GM23338 (cell line): ENCODE measurements around the gene CETP. TPM values are rescaled to one million over a fixed set of nuclear protein-coding genes. Genes with fewer than 3 reads are reported as not detected.

Experiments
- ATAC-seq: fragments of 200-7000 bp; cut with Tn5 transposase; 3 replicates; pipeline ENCODE4 v1.9.1; 2020
- DNase-seq: peaks from one replicate; pipeline ENCODE4 v3.0.0-alpha.2; 2015; ENCODE audit warnings: low spot score
- H2AFZ ChIP-seq: fragments of 200-600 bp; sonication (generic); 2 replicates; pipeline ENCODE4 v1.8.0; 2016; ENCODE audit warnings: antibody characterized with exemption, mild to moderate bottlenecking, moderate library complexity
- H3F3A ChIP-seq: fragments of 200-600 bp; sonication (generic); replicated peaks from 2 replicates; pipeline ENCODE4 v1.8.0; 2017; ENCODE audit warnings: antibody characterized with exemption, mixed run types, low read depth
- H3K27ac ChIP-seq: fragments of 200-600 bp; sonication (generic); 2 replicates; pipeline ENCODE4 v1.6.1; 2016; ENCODE audit warnings: low read depth
- H3K27me3 ChIP-seq: fragments of 200-600 bp; sonication (generic); 2 replicates; pipeline ENCODE4 v1.8.0; 2016; ENCODE audit warnings: mild to moderate bottlenecking, mixed run types, moderate library complexity; ENCODE audit not compliant: insufficient read depth
- H3K36me3 ChIP-seq: fragments of 200-600 bp; sonication (generic); 2 replicates; pipeline ENCODE4 v1.8.0; 2016; ENCODE audit warnings: mild to moderate bottlenecking; ENCODE audit not compliant: insufficient read depth
- H3K4me1 ChIP-seq: fragments of 200-600 bp; sonication (generic); 2 replicates; pipeline ENCODE4 v1.8.0; 2016; ENCODE audit warnings: mild to moderate bottlenecking, moderate library complexity; ENCODE audit not compliant: insufficient read depth
- H3K4me2 ChIP-seq: fragments of 200-600 bp; sonication (generic); 2 replicates; pipeline ENCODE4 v1.7.1; 2017; ENCODE audit warnings: mixed run types
- H3K4me3 ChIP-seq: fragments of 200-600 bp; sonication (generic); 2 replicates; pipeline ENCODE4 v1.6.1; 2016; ENCODE audit warnings: mixed run types
- H3K79me2 ChIP-seq: fragments of 200-600 bp; sonication (generic); replicated peaks from 2 replicates; pipeline ENCODE4 v1.8.0; 2017; ENCODE audit warnings: mild to moderate bottlenecking; ENCODE audit not compliant: insufficient read depth
- H3K9me2 ChIP-seq: fragments of 200-600 bp; sonication (generic); 2 replicates; pipeline ENCODE4 v1.8.0; 2017; ENCODE audit not compliant: insufficient read depth
- H4K20me1 ChIP-seq: fragments of 200-600 bp; sonication (generic); replicated peaks from 2 replicates; pipeline ENCODE4 v1.8.0; 2017; ENCODE audit warnings: mild to moderate bottlenecking; ENCODE audit not compliant: insufficient read depth
- H3K27ac Mint-ChIP-seq: 2 replicates; pipeline ENCODE4 v1.8.0; 2020; ENCODE audit warnings: inconsistent platforms, mild to moderate bottlenecking, moderate library complexity, mixed read lengths
- H3K27me3 Mint-ChIP-seq: 3 replicates; pipeline ENCODE4 v1.8.0; 2022; ENCODE audit warnings: low read depth, mild to moderate bottlenecking, moderate library complexity, mixed read lengths, inconsistent platforms; ENCODE audit not compliant: insufficient read depth, poor library complexity
- H3K36me3 Mint-ChIP-seq: 3 replicates; pipeline ENCODE4 v1.8.0; 2021; ENCODE audit warnings: low read depth, mild to moderate bottlenecking, inconsistent platforms, moderate library complexity, mixed read lengths
- H3K4me1 Mint-ChIP-seq: 3 replicates; pipeline ENCODE4 v1.8.0; 2020; ENCODE audit warnings: mild to moderate bottlenecking, inconsistent platforms, mixed read lengths
- H3K4me3 Mint-ChIP-seq: 3 replicates; pipeline ENCODE4 v1.8.0; 2021; ENCODE audit warnings: moderate library complexity, mild to moderate bottlenecking, inconsistent platforms, mixed read lengths
- H3K9me3 Mint-ChIP-seq: 3 replicates; pipeline ENCODE4 v1.8.0; 2020; ENCODE audit warnings: moderate library complexity, mild to moderate bottlenecking, inconsistent platforms, mixed read lengths
- CREB1 ChIP-seq: fragments of 250-450 bp; sonication (Bioruptor Pico); IDR thresholded peaks from 2 replicates; pipeline ENCODE4 v1.5.0; 2020; ENCODE audit warnings: low read depth, mild to moderate bottlenecking, moderate library complexity
- CTCF ChIP-seq, 2 experiments: fragments of 200-600 bp in 1 of 2; sonication (generic) in 1 of 2; conservative IDR thresholded peaks; 2 replicates each; pipeline versions ENCODE4 v1.5.1 to v1.6.1; 2016 to 2017; ENCODE audit warnings: antibody characterized with exemption in 2 of 2, low read depth in 2 of 2, mild to moderate bottlenecking in 2 of 2, moderate library complexity in 1 of 2
- ETS1 ChIP-seq: IDR thresholded peaks from 2 replicates; pipeline ENCODE4 v1.6.1; 2016; ENCODE audit warnings: antibody characterized with exemption
- EZH2 ChIP-seq: fragments of 200-600 bp; sonication (generic); IDR thresholded peaks from one replicate; pipeline ENCODE4 v1.8.0; 2017; ENCODE audit warnings: antibody characterized with exemption, mild to moderate bottlenecking, low read depth; ENCODE audit not compliant: unreplicated experiment
- STAT1 ChIP-seq: IDR thresholded peaks from one replicate; pipeline ENCODE4 v1.6.1; 2016; ENCODE audit warnings: antibody characterized with exemption; ENCODE audit not compliant: unreplicated experiment
- ZNF114 ChIP-seq: fragments of 250-450 bp; sonication (Bioruptor Pico); IDR thresholded peaks from 2 replicates; pipeline ENCODE4 v1.5.0; 2020; ENCODE audit warnings: mild to moderate bottlenecking, moderate library complexity
- ZNF462 ChIP-seq: fragments of 250-450 bp; sonication (Bioruptor Pico); IDR thresholded peaks from 2 replicates; pipeline ENCODE4 v1.5.0; 2020; ENCODE audit warnings: mild to moderate bottlenecking, moderate library complexity
- polyA plus RNA-seq: library from polyadenylated mRNA; unstranded; fragments of >200 nt; fragmentation: Nextera tagmentation; extraction: Ambion mirVana; gene quantifications from 2 replicates; pipeline ENCODE4 v1.2.1, GENCODE V29; 2016
- total RNA-seq: library from RNA; depleted of rRNA; stranded (reverse); fragments of >200 nt; shearing (Covaris generic); gene quantifications from 2 replicates; pipeline ENCODE4 v1.2.3, GENCODE V29; 2014

CETP gene
- total and polyA plus RNA-seq, 2 experiments from 2014 or later: not detected

GRCh38 chr16:57007050-57007449 is 45.3 kb downstream of the CETP start:
- peaks cover 18% of the 10 kb centered on the region for H3K4me1 Mint-ChIP-seq
- ATAC-seq: no peak
- H3K27ac ChIP-seq: no peak overlapping the region

More at GRCh38 chr16:57007050-57007449, 45.3 kb downstream of the CETP start:
- Mint-ChIP-seq H3K4me3 (no peak overlapping the region), H3K36me3 (no peaks in the 10 kb centered on the region), H3K27me3 (peaks cover 9% of the 10 kb centered on the region), H3K9me3 (no peaks in the 10 kb centered on the region), H3K27ac (no peak overlapping the region)
- Histone ChIP-seq H3K4me3 (no peak overlapping the region), H3K79me2 (no peaks in the 10 kb centered on the region), H3K4me2 (no peak overlapping the region), H4K20me1 (no peaks in the 10 kb centered on the region), H3K36me3 (no peaks in the 10 kb centered on the region), H3K27me3 (no peaks in the 10 kb centered on the region), H2AFZ (no peak overlapping the region), H3K4me1 (peaks cover 9% of the 10 kb centered on the region), H3F3A (no peaks in the 10 kb centered on the region), H3K9me2 (no peaks in the 10 kb centered on the region)
- TF ChIP-seq EZH2 (no peak), CREB1 (CRISPR knock-in tag) (no peak), ZNF114 (no peak), ZNF462 (CRISPR knock-in tag) (no peak), CTCF (conservative IDR thresholded peaks at IDR 0.05; ENCODE audit: low read depth in 2 of 2) (no peak), ETS1 (no peak), STAT1 (no peak)
- no peak for DNase-seq
